Lower lobe of right lung (tissue), 2 donors: ENCODE results near the gene ADAMTS13. TPM values are rescaled to one million over a fixed set of nuclear protein-coding genes. Genes with fewer than 3 reads are reported as not detected.

Experiments
- ATAC-seq, 2 donors: fragments of 200-7000 bp; cut with Tn5 transposase; one replicate each; pipeline ENCODE4 v1.9.1; 2020 to 2022; ENCODE audit warnings: mild to moderate bottlenecking in 2 of 2, moderate library complexity in 2 of 2
- DNase-seq: peaks from one replicate; pipeline ENCODE4 v3.0.0-alpha.2; 2020
- H3K27ac ChIP-seq: fragments of 200-600 bp; one replicate; pipeline ENCODE4 v1.8.0; 2022
- H3K27me3 ChIP-seq: fragments of 200-600 bp; one replicate; pipeline ENCODE4 v1.8.0; 2022; ENCODE audit warnings: low read depth
- H3K36me3 ChIP-seq: fragments of 200-600 bp; one replicate; pipeline ENCODE4 v1.8.0; 2022; ENCODE audit warnings: mild to moderate bottlenecking
- H3K4me1 ChIP-seq: fragments of 200-600 bp; one replicate; pipeline ENCODE4 v1.8.0; 2022
- H3K4me3 ChIP-seq: fragments of 200-600 bp; one replicate; pipeline ENCODE4 v1.8.0; 2022; ENCODE audit warnings: mild to moderate bottlenecking
- H3K9me3 ChIP-seq: fragments of 200-600 bp; one replicate; pipeline ENCODE4 v1.8.0; 2022
- intact Hi-C: fragments of 100-400 bp; cut with DNase I; formaldehyde crosslinking; loops from one replicate; pipeline ENCODE4 v1.11.0; 2022
- total RNA-seq: library from RNA; stranded (reverse); fragmentation: NEBNext Ultra II Directional; extraction: Animal tissue kit (Norgen Biotek cat#: 25700); gene quantifications from one replicate; pipeline ENCODE4 v1.2.1, GENCODE V29; 2021
- TF ChIP-seq, protein P1 (sequence below): fragments of 200-600 bp; IDR thresholded peaks from one replicate; pipeline ENCODE4 v1.8.0; 2022; ENCODE audit warnings: antibody characterized with exemption, mild to moderate bottlenecking
- donor health status: DM: no; HTN: yes; CAD: no; lungs with severe emphysema.

ADAMTS13 gene
- total RNA-seq, 1 donor from 2014 or later: 1.9 TPM

DNA sequence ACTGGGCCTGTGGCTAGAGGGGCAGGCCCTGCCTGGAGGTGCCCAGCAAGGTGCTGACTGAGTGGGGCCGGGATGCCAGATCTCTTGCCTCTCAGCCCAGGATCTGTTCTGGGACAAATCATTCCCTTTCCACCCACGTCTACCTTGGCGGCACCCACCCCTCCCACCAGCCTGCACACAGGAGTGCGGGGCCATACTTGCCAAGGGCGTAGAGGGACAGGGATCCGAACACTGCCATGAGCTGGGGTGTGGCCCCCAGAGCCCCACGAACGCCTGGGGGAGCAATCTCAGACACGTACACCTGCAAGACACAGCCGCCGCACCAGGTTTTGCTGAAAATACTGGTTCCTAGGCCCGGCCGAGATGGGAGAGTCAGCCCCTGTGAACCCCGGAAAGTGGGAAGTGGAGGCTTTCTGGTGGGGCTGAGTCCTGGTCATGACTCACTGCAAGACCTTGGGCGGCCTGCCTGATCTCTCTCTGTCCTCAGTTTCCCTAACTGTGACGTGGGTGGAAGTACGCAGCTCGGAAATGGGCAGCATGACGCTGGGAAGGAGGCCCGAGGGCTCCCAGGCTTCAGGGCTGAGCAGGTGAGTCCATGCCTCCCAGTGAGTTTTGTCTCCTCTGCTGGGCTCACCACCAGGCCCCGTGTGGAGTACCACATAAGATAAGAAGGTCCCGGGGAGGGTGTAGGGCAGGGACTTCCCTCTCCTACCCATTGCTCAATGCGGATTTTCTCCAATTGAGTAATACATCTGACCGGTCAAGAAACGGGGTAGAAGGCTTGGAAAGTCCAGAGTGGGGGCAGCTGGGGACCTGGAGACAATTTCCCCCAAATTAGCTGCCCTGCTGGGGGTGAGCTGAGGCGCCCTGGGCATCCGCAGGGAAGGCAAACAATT, 54.1 kb downstream of the ADAMTS13 start:
- DNase-seq (no peak), ATAC-seq (peak in 1 of 2 donors; percentile 11)
- Histone ChIP-seq H3K36me3 (peaks cover 31% of the 10 kb centered on the region), H3K27me3 (no peaks in the 10 kb centered on the region), H3K4me1 (peaks cover 39% of the 10 kb centered on the region), H3K4me3 (peak overlapping the region; percentile 19), H3K27ac (no peak overlapping the region), H3K9me3 (no peaks in the 10 kb centered on the region)
- TF ChIP-seq, protein P1, sequence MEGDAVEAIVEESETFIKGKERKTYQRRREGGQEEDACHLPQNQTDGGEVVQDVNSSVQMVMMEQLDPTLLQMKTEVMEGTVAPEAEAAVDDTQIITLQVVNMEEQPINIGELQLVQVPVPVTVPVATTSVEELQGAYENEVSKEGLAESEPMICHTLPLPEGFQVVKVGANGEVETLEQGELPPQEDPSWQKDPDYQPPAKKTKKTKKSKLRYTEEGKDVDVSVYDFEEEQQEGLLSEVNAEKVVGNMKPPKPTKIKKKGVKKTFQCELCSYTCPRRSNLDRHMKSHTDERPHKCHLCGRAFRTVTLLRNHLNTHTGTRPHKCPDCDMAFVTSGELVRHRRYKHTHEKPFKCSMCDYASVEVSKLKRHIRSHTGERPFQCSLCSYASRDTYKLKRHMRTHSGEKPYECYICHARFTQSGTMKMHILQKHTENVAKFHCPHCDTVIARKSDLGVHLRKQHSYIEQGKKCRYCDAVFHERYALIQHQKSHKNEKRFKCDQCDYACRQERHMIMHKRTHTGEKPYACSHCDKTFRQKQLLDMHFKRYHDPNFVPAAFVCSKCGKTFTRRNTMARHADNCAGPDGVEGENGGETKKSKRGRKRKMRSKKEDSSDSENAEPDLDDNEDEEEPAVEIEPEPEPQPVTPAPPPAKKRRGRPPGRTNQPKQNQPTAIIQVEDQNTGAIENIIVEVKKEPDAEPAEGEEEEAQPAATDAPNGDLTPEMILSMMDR: no peak
- intact Hi-C loops: no loop called here

DNA sequence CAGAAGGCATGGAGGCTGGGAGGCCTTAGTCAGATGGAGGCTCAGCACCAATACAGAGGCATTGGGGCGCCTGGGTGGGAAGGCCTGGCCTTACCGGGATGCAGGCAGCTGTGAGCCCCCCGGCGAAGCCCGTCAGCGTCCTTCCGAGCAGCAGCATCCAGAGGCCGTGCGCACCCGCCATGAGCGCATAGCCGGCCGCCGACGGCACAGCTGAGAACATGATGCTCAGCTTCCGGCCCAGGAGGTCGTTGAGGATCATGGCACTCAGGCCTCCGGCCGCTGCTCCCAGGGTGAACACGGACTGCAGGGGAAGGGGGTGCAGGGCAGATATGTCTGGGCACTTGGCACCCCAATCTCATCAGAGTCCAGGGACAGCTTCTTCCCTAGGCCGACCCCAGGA, 54.8 kb downstream of the ADAMTS13 start:
- DNase-seq: no peak
- H3K27ac ChIP-seq: no peak overlapping the region
- intact Hi-C loops: no loop called here
- H3K36me3 ChIP-seq: peaks cover 25% of the 10 kb centered on the region
- peaks cover 39% of the 10 kb centered on the region for H3K4me1 ChIP-seq
- H3K4me3 ChIP-seq: no peak overlapping the region
- TF ChIP-seq, protein P1: no peak
- ATAC-seq: no peak
- no peaks in the 10 kb centered on the region for H3K9me3 ChIP-seq
- no peaks in the 10 kb centered on the region for H3K27me3 ChIP-seq

DNA sequence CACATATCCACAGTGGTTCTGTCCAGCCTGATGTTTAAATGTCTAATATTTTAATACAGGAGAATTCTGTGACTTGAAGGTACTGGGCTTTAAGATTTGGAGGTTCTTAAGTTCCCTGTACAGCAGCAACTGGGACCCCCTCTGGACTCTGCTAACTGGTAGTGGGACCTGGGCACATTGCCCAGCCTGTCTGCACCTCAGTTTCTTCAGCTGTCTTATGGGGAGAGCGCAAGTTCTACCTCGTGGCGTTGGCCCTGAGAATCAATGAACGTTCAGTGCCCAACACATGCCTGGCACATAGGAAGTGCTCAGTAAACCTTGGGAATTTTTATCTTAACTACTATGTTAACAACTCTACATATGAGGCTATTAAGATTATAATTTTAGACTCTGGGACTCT, 55.3 kb downstream of the ADAMTS13 start:
- Histone ChIP-seq H3K36me3 (peaks cover 22% of the 10 kb centered on the region), H3K9me3 (no peaks in the 10 kb centered on the region), H3K27ac (no peak overlapping the region), H3K4me3 (peak overlapping the region; percentile 72), H3K4me1 (peaks cover 39% of the 10 kb centered on the region), H3K27me3 (no peaks in the 10 kb centered on the region)
- DNase-seq (no peak), ATAC-seq (no peak)
- intact Hi-C loops: no loop called here
- TF ChIP-seq, protein P1: no peak

DNA sequence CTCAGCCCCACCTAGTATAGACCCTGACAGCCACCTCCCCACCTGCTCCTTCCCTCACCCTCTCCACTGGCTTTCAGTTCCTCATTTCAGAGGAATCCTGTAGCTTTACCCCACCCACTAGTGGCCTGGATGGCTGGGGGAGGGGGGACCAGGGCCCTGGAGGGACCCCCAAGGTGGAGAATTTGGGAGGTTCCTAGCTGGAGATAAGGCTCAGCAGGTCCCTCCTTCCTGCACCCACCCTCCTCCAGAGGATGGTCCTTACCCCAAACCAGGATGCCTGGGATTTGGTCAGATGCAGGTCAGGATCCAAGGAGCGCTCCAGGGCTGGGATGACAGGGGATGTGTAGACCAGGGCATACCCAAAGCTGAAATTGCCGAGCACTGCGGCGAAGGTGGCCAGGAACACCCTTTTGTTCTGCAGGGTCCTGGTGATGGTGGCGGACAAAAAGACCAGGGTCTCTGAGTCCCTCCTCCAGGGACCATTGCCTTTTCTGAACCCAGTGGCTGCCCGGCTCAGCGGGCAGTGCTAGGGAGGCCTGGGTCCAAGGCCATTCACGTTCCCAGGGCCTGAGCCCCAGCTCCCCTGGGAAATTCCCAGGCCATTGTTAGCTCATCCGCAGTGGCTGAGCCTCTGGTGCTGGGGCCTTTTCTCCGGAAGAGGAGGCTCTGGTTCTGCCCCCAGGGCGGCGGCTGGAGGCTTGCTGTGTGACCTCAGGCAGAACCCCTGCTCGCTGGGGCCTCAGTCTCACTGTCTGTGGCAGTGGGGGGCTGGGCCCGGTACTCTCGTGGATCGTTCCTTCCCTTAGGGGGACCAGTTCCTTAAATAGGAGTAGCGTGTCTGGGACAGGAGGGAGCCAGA, 56.1 kb downstream of the ADAMTS13 start:
- DNase-seq: peak; percentile 30
- peak; percentile 15 to 18 for ATAC-seq
- TF ChIP-seq, protein P1: no peak
- intact Hi-C loops: no loop called here
- Histone ChIP-seq H3K9me3 (no peaks in the 10 kb centered on the region), H3K27ac (peak overlapping the region; percentile 83), H3K4me1 (peaks cover 39% of the 10 kb centered on the region), H3K27me3 (no peaks in the 10 kb centered on the region), H3K36me3 (peaks cover 14% of the 10 kb centered on the region), H3K4me3 (peak overlapping the region; percentile 72)

DNA sequence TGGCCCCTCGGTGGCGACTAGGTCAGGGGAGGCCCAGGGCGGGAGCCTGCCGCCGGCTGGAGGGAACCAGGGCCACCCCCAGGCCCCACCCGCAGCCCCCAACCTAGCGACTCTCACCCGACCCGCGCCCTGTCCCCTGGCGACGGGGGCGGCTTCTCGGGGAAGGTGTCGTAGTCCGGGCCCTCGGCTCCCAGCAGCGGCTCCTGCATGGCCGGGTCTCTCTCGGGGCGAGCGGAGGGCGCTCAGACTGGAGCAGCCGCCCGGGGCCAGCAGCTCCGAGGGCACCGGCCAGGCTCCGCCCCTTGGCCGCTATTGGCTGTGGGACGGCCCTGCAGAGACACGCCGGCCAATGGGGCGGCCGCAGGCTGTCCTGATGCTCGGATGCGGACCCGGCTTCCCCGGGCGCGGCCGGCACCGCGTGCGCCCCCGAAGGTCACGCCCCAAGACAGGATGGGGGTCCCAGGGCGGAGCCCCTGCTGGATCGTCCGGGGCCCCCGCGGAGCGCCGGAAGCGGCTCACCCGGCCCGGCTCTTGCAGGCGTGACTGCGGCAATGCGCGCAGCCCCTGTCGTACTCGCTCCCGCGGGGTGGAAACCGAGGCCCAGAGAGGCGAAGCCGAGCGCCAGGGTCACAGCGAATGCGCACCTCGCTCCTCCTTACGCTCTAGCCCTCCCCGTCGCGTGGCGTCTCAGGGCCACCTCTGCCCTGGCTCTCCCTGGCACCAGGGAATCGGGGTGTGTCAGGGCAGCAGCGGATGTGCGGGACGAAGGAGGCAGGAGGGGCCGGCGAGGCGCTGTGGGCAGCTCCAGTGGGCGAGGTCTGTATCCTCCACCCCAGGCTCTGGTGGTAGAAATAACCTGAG, 56.9 kb downstream of the ADAMTS13 start, which contains the start of gene SLC2A6:
Gene SLC2A6 (minus strand): TSS at position 249 of the 861 bp plus-strand sequence. CDS start 40 bp downstream, at position 209.
- ATAC-seq: peak; percentile 96 to 98
- H3K27ac ChIP-seq: peak within 1 kb of the TSS; percentile 83
- H3K36me3 ChIP-seq: peaks cover 6% of the 10 kb centered on the region
- TF ChIP-seq, protein P1: no peak
- H3K4me3 ChIP-seq: peak within 1 kb of the TSS; percentile 72
- intact Hi-C loops: no loop called here
- peak; percentile 92 for DNase-seq
- peaks cover 39% of the 10 kb centered on the region for H3K4me1 ChIP-seq
- H3K27me3 ChIP-seq: peaks cover 4% of the 10 kb centered on the region
- no peaks in the 10 kb centered on the region for H3K9me3 ChIP-seq
